ENCODE data around the gene PBX3.

PBX3 gene

DNA sequence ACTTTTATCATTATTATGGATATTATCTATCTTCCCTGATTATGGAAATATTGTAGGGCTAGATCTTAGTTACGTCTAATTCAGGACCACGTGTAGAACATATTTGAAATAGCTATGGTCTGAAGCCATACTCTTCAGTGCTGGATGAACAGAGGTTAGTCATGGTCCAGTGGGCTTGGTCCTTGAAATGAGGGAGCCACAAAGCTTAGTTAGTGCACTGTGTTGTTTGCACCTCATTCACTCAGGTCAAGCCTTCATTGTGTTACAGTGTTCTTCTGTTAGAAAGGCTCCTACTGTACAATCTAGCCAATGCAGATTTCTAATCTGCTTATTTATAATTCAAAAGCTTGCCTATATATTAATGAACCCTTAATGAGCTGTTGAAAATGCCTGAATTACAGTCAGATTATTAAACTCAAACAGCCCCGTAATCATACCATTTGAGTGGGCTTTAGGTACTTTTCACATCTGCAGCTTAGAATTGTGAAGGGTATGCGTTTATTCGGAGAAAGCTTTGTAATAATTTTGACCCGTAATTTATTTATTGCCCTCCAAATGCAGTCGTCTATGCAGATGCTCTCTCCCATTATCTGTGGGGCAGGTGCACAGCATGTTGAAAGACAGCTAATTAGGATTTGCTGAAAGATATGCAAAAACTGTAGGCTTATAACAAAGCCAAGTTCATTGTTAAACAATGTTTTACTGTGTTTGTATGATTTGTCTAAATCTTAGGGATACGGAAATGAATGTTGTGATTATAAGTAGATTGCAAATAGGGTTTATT is 164.9 kb downstream of the PBX3 start:
- no peak for DNase-seq

DNA sequence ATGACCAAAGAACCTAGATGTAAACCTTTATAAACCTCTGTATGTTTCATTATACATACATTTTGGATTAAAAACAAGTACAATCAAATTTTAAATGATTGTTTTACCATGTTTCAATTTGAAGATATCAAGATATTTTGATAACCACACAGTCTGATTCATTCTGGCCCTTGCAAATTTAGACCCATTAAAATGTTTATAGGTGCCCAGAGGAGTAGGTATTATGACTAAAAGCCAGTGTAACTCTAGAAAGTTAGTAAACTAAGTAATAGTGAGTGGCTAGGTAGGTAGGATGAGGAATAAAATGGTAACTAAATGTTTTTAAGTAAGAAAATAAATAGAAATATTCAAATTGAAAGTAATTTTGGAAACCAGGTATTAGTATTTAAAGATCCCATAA is 165.5 kb downstream of the PBX3 start:
- no peak for DNase-seq

GRCh38 chr9:125913551-125913950 is 166.4 kb downstream of the PBX3 start:
- DNase-seq: no peak

DNA sequence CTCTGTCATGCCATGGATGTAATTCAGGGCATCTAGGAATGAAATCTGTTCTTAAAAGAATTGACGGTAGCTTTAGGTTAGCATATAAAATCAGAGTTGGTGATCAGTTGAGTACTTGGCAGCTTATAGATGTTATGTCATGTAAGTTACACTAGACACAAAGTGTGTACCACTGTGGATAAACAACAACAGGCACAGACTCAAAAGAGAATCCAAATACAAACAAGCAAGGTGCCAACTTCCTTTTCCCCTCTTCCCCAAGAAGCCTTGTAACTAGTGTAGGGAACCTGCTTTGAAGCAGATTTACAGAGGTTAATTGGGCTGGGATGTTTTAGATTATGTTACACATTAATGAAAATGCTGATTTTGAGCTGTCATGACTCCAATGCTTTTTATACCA is 167.2 kb downstream of the PBX3 start:
- no peak for DNase-seq

DNA sequence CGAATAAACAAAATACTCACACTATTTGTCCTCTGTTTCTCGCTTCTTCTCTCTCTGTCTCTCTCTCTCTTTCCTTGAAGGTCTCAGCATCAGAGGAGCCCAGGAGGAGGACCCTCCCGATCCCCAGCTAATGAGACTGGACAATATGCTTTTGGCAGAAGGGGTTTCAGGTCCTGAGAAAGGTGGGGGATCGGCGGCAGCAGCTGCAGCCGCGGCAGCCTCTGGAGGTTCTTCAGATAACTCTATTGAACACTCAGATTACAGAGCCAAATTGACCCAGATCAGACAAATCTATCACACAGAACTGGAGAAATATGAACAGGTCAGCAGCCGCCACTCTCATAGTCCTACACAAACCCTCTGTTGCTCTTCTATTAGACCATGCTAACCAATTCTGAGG is 168.4 kb downstream of the PBX3 start:
- no peak for DNase-seq

- no peak for DNase-seq
These were observed 172.4 kb downstream of the PBX3 start for GRCh38 chr9:125919565-125919964.

DNA sequence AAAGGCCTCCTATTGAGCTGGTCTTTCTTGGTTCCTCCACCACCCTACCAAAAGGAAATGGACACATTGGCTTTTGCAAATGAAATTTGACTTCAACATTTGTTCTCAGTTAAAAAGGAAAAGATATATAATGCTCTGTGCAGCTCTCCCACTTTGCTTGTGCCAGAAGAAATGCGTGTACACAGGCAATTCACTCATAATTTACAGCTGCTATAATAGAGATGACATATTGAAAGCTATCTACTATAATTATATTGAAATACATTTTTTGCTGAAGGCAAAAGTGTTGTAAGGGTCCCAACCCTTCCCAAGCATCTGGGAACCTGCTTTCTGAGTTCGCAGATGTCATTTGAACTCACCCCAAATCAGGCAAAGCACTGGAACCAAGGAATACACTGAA is 173.2 kb downstream of the PBX3 start:
- DNase-seq: no peak

GRCh38 chr9:125922854-125923253 is 175.7 kb downstream of the PBX3 start:
- DNase-seq: no peak

DNA sequence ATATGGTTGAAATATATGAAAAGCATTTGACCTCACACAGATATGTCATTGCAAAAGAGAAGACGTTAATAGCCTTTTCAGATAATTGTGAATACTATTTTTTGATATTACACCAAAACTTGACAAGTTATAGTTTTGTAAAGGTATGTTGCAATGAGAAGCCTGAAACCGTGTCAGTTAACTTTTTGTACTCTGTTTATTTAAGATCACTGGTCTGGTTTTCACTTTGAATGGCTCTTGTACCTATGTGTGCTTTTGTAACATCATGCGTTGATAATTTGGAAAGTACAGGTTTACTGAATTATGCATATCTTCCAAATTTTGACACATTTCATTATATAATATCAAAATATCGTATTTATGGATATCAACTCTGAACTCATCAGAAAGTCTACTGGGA is 177.2 kb downstream of the PBX3 start:
- DNase-seq: no peak

DNA sequence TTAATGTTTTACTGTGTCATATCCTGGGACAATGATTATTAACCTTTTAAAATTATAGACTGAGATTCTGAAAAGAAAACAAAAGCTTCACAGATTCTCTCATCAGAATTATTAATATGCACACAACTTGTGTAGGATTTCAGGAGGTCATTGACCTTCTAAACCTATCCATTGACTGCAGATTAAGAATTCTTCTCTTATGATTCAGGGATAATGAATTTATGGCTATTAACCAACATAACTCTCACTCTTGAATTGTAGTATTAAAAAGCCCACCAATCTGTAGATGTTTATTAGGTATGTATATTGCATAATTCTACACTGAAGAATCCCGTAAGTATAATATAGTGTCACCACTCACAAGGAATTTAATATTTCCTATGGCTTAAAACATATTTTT is 179.8 kb downstream of the PBX3 start:
- no peak for DNase-seq

DNA sequence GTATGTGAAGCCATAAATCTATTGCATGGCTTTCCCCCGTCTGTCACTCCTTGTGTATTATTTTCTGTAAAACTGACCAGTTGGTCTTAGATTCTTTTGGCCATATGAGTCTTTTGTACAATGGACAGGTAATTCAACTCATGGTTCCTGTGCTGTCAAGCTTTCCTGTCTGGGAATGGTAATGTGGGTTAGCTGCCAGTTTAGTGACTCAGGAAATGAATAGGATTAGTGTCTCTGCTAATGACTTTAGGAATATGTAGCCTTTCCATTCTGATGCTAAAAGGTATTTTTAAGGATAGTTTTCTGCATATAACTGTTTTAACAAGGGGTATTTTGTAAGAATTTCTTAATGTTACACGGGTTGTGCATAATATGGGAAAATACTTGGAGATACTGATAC is 182.7 kb downstream of the PBX3 start:
- DNase-seq: no peak

DNA sequence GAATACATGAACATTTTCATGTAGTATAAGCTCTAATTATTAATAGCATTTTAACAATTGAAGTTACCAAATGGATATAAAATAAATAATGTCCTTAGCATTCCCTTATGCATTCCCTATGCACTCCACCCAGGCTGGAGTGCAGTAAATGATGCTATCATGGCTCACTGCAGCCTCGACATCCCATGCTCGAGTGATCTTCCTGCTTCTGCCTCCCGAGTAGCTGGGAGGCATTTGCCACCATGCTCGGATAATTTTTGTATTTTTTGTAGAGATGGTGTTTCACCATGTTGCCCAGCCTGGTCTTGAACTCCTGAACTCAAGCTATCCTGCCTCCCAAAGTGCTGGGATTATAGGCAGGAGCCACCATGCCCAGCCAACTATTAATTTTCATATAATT is 184.0 kb downstream of the PBX3 start:
- DNase-seq: no peak

DNA sequence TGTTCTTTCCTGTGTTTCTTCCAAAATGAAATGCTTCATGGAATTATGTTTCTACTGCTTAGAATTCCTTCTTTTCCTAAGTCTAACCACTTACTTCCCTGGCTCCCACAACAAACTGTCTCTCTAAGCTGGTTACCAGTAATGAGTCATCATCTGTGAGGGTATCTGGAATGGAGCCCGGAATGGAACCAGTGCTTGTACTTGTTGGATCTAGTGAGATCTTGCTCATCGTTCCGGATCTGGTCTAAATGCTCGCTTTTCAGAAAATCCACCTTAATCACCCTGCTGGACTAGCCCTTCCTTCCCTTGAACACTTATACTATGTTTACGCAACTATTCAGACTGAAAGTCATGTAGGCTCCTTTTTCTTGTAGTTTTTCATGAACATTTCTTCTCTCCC is 184.8 kb downstream of the PBX3 start:
- DNase-seq: no peak

GRCh38 chr9:125932746-125933455 is 185.7 kb downstream of the PBX3 start:
- no peak for DNase-seq

GRCh38 chr9:125942125-125942524 is 195.0 kb downstream of the PBX3 start:
- DNase-seq: no peak

- no peak for DNase-seq
These were observed 196.7 kb downstream of the PBX3 start for GRCh38 chr9:125943831-125944230.

GRCh38 chr9:125946397-125946796 is 199.2 kb downstream of the PBX3 start:
- no peak for DNase-seq

- DNase-seq: peak; percentile 5
These were observed 201.9 kb downstream of the PBX3 start for GRCh38 chr9:125948887-125949596.

GRCh38 chr9:125949703-125950460 is 202.7 kb downstream of the PBX3 start:
- no peak for DNase-seq

GRCh38 chr9:125950880-125951471 is 203.8 kb downstream of the PBX3 start:
- DNase-seq: no peak

GRCh38 chr9:125953314-125954019 is 206.3 kb downstream of the PBX3 start:
- DNase-seq: no peak

GRCh38 chr9:125956102-125956501 is 208.9 kb downstream of the PBX3 start:
- DNase-seq: no peak

Measured in hematopoietic multipotent progenitor cell treated with erythropoietin and hydrocortisone succinate and interleukin-3 and kit ligand, for 6 days (in vitro differentiated cells).